Esophagus muscularis mucosa (tissue), 4 donors: Measurements from ENCODE around the gene DUSP14. TPM values are rescaled to one million over a fixed set of nuclear protein-coding genes. Genes with fewer than 3 reads are reported as not detected.

Source experiments
- DNase-seq: peaks from one replicate; pipeline ENCODE4 v3.0.0-alpha.2; 2017; ENCODE audit errors: extremely low spot score
- H3K27ac ChIP-seq, 4 donors: fragments of 200-600 bp; sonication (generic); replicated peaks in 1 of 4; 1 replicate in 3 of 4; 2 replicates in 1 of 4; pipeline ENCODE4 v1.5.1; 2016 to 2019; ENCODE audit warnings: mild to moderate bottlenecking in 1 of 4
- H3K27me3 ChIP-seq, 4 donors: fragments of 200-600 bp; sonication (generic); one replicate each; pipeline versions ENCODE4 v1.5.1 to v1.6.0; 2016 to 2019
- H3K36me3 ChIP-seq, 4 donors: fragments of 200-600 bp; sonication (generic); one replicate each; pipeline ENCODE4 v1.5.1; 2016 to 2019
- H3K4me1 ChIP-seq, 4 donors: fragments of 200-600 bp; sonication (generic); one replicate each; pipeline ENCODE4 v1.5.1; 2016 to 2019
- H3K4me3 ChIP-seq, 4 donors: fragments of 200-600 bp; sonication (generic); 1 replicate in 2 of 4; 2 replicates in 2 of 4; pipeline ENCODE4 v1.5.1; 2016 to 2019; ENCODE audit warnings: mild to moderate bottlenecking in 4 of 4, moderate library complexity in 1 of 4
- H3K9me3 ChIP-seq, 4 donors: fragments of 200-600 bp; sonication (generic); 1 replicate in 3 of 4; 2 replicates in 1 of 4; pipeline ENCODE4 v1.5.1; 2016 to 2019
- CTCF ChIP-seq, 3 experiments: fragments of 200-600 bp in 2 of 3; fragments of 450-650 bp in 1 of 3; sonication (generic) in 2 of 3; IDR thresholded peaks; one replicate each; pipeline ENCODE4 v1.5.1; 2017 to 2019; ENCODE audit warnings: antibody characterized with exemption in 3 of 3, mild to moderate bottlenecking in 2 of 3, moderate library complexity in 1 of 3
- EP300 ChIP-seq: sonication (generic); formaldehyde crosslinking; IDR thresholded peaks from one replicate; pipeline ENCODE4 v1.6.1; 2017; ENCODE audit warnings: antibody characterized with exemption
- POLR2A ChIP-seq: fragments of 450-650 bp; IDR thresholded peaks from one replicate; pipeline ENCODE4 v1.6.1; 2017; ENCODE audit warnings: antibody characterized with exemption, moderate library complexity, mild to moderate bottlenecking, low read depth
- POLR2AphosphoS5 ChIP-seq, 2 donors: sonication (generic); formaldehyde crosslinking; IDR thresholded peaks; one replicate each; pipeline ENCODE4 v1.6.1; 2017; ENCODE audit warnings: antibody characterized with exemption in 2 of 2
- WGBS: methylation state at CpG from one replicate; pipeline ENCODE4 v1.1.5; 2018; 5-methylcytosine and 5-hydroxymethylcytosine counted together
- intact Hi-C: fragments of 100-400 bp; cut with DNase I; formaldehyde crosslinking; loops from one replicate; pipeline ENCODE4 v1.15.1; 2023
- total RNA-seq, 4 donors: library from RNA; depleted of rRNA; stranded (reverse); fragments of >200 nt; gene quantifications; one replicate each; pipeline versions ENCODE4 v1.1.0 to v1.2.1, GENCODE V29; 2016

Gene DUSP14
- total RNA-seq, 4 donors from 2014 or later = 23.7 to 46.4 (median 35.9) TPM

- H3K36me3 ChIP-seq = peaks cover 21 to 93% (median 59%) of the 10 kb centered on the region in 4 donors
- TF ChIP-seq EP300 = no peak
- TF ChIP-seq POLR2AphosphoS5 (IDR thresholded peaks at IDR 0.05) = no peak
- no peak for TF ChIP-seq POLR2A
- TF ChIP-seq CTCF (IDR thresholded peaks at IDR 0.05) = no peak
- H3K27me3 ChIP-seq = no peaks in the 10 kb centered on the region
- H3K27ac ChIP-seq = no peak overlapping the region
- H3K9me3 ChIP-seq = no peaks in the 10 kb centered on the region
- 96% methylated on average over 3 of the region's 3 CpGs for WGBS
- H3K4me3 ChIP-seq = no peak overlapping the region
- intact Hi-C loops = no loop called here
- no peak for DNase-seq
- no peaks in the 10 kb centered on the region for H3K4me1 ChIP-seq
These were observed 26.7 kb upstream of the DUSP14 start for GRCh38 chr17:37463039-37463438.

- Histone ChIP-seq H3K27ac (no peak overlapping the region), H3K4me1 (no peaks in the 10 kb centered on the region), H3K27me3 (no peaks in the 10 kb centered on the region), H3K36me3 (peaks cover 25 to 97% (median 69%) of the 10 kb centered on the region in 4 donors), H3K4me3 (no peak overlapping the region), H3K9me3 (no peaks in the 10 kb centered on the region)
- no peak for DNase-seq
- WGBS = 86% methylated on average over 7 of the region's 7 CpGs
- intact Hi-C loops = no loop called here
- TF ChIP-seq POLR2AphosphoS5 (IDR thresholded peaks at IDR 0.05) = no peak
- no peak for TF ChIP-seq POLR2A
- TF ChIP-seq EP300 = no peak
- TF ChIP-seq CTCF (IDR thresholded peaks at IDR 0.05) = no peak
These were observed 24.5 kb upstream of the DUSP14 start for GRCh38 chr17:37465069-37465616.

DNA sequence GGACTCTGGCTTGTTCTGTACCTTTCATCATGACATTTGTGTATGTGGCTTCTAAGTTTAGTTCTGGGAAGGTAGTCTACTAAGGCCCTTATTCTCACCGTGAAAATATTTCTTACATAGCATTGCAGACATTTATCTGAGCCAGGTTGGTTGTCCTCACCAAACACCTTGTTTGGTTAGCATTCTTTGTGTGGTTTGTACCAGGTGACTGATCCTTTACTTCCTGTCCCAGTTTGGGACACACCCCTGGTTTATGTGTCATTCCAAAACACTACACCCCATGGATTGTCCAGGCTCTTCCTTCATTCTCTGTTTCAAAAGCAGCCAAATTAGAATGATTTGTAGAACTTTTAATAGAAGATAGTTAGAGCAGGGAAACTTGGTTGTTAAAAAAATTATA lies 23.2 kb upstream of the DUSP14 start:
- no peak overlapping the region for H3K4me3 ChIP-seq
- no peak overlapping the region for H3K27ac ChIP-seq
- DNase-seq = no peak
- no peaks in the 10 kb centered on the region for H3K4me1 ChIP-seq
- intact Hi-C loops = no loop called here
- no peaks in the 10 kb centered on the region for H3K27me3 ChIP-seq
- H3K9me3 ChIP-seq = no peaks in the 10 kb centered on the region
- H3K36me3 ChIP-seq = peaks cover 32 to 99% (median 74%) of the 10 kb centered on the region in 4 donors
- 93% methylated on average over 1 of the region's 1 CpG for WGBS
- no peak for TF ChIP-seq POLR2AphosphoS5 (IDR thresholded peaks at IDR 0.05)
- TF ChIP-seq CTCF (IDR thresholded peaks at IDR 0.05) = no peak
- TF ChIP-seq EP300 = no peak

DNA sequence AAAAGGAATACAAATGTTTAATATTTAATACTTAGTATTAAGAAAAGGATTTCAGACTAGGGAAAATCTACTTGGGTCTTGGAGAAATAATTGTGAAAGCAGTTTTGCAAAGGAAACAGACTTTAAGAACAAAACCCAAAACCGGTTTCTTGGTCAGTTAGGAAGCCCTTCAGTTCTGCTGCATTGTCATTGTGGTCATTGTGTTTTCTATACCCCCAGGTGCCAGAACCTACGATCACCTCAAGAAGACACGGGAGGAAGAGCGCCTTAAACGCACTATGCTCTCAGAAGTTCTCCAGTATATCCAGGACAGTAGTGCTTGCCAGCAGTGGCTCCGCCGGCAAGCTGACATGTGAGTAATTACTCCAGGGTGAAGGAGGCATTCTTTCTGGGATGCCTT lies 19.5 kb upstream of the DUSP14 start:
- Histone ChIP-seq H3K27me3 (no peaks in the 10 kb centered on the region), H3K36me3 (peaks cover 49 to 100% (median 93%) of the 10 kb centered on the region in 4 donors), H3K9me3 (no peaks in the 10 kb centered on the region), H3K4me3 (no peak overlapping the region), H3K4me1 (no peaks in the 10 kb centered on the region), H3K27ac (no peak overlapping the region)
- no peak for DNase-seq
- intact Hi-C loops = no loop called here
- no peak for TF ChIP-seq CTCF (IDR thresholded peaks at IDR 0.05)
- no peak for TF ChIP-seq EP300
- no peak for TF ChIP-seq POLR2AphosphoS5 (IDR thresholded peaks at IDR 0.05)
- no peak for TF ChIP-seq POLR2A
- 66% methylated on average over 7 of the region's 7 CpGs for WGBS
